Measurements from ENCODE around the gene CALHM3. TPM values are rescaled to one million over a fixed set of nuclear protein-coding genes. Genes with fewer than 3 reads are reported as not detected.
"Not testable (repeated sequence)": the region's sequence is repeated elsewhere in the genome, so short reads cannot be mapped to it uniquely, and the experiment has no call there.

CALHM3 gene
- total and polyA plus RNA-seq, 7 experiments from 2014 or later: not detected

DNA sequence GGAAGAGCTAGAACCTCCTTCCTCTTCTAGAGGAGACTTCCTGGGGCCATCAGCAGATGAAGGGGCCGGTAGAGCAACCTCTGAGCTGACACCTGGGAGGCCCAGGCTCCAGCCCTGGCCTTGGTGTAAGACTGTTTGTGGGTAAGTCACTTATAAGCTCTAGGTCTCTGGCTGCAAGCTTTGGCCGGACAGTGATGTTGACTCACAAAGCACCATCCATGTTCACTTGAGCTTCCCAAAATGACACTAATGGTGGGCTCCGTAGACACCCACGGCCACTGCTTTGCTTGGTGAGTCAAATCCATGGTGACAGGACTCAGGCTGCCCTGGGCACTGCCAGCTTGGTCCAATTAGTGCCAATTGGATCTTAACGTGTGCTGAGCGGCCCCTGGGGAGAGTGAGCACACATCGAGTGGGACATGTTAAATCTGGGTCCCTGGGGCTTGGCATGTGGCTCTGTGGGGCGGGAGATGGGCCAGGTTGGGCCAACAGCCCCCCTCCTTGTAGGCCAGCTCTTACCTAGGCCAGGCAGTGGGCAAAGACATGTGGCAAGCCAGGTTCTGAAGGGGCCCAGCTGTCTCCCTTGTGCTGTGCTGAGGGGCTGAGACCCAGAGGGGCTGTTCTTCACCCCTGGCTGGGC, 31.1 kb upstream of the CALHM3 start:
- H3K9me3 ChIP-seq (ENCODE audit: control insufficient read depth in 2 of 3, low read length in 3 of 3): no peaks in the 10 kb centered on the region
- H3K4me1 ChIP-seq (ENCODE audit: control insufficient read depth in 2 of 2, insufficient read depth in 2 of 2, low read length in 2 of 2): no peaks in the 10 kb centered on the region
- no peak overlapping the region for H3K27ac Mint-ChIP-seq
- POLR2A ChIA-PET: no interaction called here
- H3K36me3 ChIP-seq (ENCODE audit: control insufficient read depth in 2 of 3, insufficient read depth in 3 of 3, low read length in 3 of 3): no peaks in the 10 kb centered on the region
- no peak overlapping the region for H3K27ac ChIP-seq (ENCODE audit: low read depth, low read length)
- H3K4me3 Mint-ChIP-seq: no peak overlapping the region
- H3K36me3 Mint-ChIP-seq: no peaks in the 10 kb centered on the region
- peaks cover 0 to 41% (median 4%) of the 10 kb centered on the region in 5 donors for H3K27me3 Mint-ChIP-seq
- no peaks in the 10 kb centered on the region for H3K27me3 ChIP-seq (ENCODE audit: control insufficient read depth in 2 of 2, insufficient read depth in 2 of 2, low read length in 2 of 2)
- no peak for ATAC-seq
- DNase-seq: no peak
- H3K4me3 ChIP-seq (ENCODE audit: low read length): no peak overlapping the region
- intact Hi-C loops (cut with micrococcal nuclease): no loop called here
- H3K4me1 Mint-ChIP-seq: peaks cover 0 to 6% (median 0%) of the 10 kb centered on the region in 7 donors
- CTCF ChIA-PET: no interaction called here
- no peaks in the 10 kb centered on the region for H3K9me3 Mint-ChIP-seq

DNA sequence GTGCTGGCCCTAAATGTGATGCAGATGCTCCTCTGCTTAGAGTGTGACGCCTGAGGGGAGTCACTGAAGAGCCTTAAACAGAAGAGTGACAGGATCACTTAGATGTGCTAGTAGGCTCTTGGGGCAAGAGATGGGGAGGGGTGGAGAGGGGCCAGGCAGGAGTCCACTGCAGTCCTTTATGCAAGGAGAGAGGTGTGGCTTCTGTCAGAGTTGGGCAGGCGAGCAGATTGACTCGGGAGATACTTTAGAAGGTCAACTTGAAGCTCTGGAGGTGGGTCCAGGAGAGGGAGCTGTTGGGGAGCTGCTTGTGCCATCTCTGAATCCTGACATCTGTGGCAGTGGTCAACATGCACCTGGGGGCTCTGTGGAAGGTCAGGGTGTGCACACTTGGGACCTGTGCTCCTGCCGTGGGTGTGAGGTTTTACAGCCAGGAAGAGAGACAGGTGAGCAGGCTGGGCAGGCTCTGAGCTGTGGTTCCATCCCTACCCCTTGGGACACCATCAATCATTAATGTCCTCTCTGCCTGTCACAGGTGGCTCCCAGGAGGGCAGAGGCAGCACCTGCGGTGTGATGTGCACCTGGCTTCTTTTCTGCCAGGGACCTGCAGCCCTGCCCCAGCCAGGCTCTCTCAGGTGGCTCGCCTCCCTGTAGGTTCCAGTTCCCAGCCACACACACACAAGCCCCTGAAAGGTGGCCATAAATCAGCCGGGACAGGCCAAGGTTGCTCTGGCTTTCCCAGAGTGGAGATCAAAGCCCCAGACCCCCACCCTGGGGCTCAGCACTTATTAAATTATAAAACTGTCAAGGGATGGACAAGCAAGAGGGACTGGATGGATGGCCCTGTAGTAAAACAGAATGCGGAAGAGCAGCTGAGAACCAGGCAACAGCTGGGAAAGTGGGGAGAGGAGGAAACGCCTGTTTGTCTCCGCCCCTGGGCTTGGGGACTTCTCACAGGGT, 28.5 kb upstream of the CALHM3 start:
- no peaks in the 10 kb centered on the region for H3K36me3 ChIP-seq (ENCODE audit: control insufficient read depth in 2 of 3, insufficient read depth in 3 of 3, low read length in 3 of 3)
- peaks cover 0 to 9% of the 10 kb centered on the region in 2 donors for H3K4me1 ChIP-seq (ENCODE audit: control insufficient read depth in 2 of 2, insufficient read depth in 2 of 2, low read length in 2 of 2)
- peaks cover 5 to 14% (median 6%) of the 10 kb centered on the region in 7 donors for H3K4me1 Mint-ChIP-seq
- no peak overlapping the region for H3K4me3 ChIP-seq (ENCODE audit: low read length)
- ATAC-seq (no peak), DNase-seq (no peak)
- no peaks in the 10 kb centered on the region for H3K36me3 Mint-ChIP-seq
- intact Hi-C loops (cut with micrococcal nuclease): loop anchor here in 1 of 2 donors (5.0 kb wide), 1 partner anchor 35 kb away; no protein-coding TSS in a partner anchor
- POLR2A ChIA-PET: no interaction called here
- H3K9me3 Mint-ChIP-seq: no peaks in the 10 kb centered on the region
- no peak overlapping the region for H3K4me3 Mint-ChIP-seq
- H3K27me3 Mint-ChIP-seq: peaks cover 0 to 54% (median 11%) of the 10 kb centered on the region in 5 donors
- H3K9me3 ChIP-seq (ENCODE audit: control insufficient read depth in 2 of 3, low read length in 3 of 3): no peaks in the 10 kb centered on the region
- H3K27ac Mint-ChIP-seq: no peak overlapping the region
- CTCF ChIA-PET: no interaction called here
- no peaks in the 10 kb centered on the region for H3K27me3 ChIP-seq (ENCODE audit: control insufficient read depth in 2 of 2, insufficient read depth in 2 of 2, low read length in 2 of 2)
- no peak overlapping the region for H3K27ac ChIP-seq (ENCODE audit: low read depth, low read length)

DNA sequence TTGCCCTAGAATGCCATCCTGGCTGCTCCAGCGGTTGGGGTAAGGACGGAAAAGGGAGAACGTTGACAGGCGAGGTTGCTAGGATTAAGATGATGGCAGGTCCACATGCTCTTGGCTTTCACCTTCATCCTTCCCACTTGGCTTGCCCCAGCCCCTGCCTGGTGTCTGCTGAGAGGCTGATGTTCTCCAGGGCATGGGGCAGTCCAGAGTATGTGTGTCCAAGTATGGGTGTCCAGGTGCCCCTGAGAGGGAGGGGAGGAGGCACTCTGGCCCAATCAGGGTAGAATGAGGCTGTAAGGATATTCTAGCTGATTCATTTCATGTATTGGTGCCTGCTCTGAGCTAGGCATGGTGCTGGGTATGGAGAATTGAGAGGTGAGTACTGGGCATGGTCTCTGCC, 27.0 kb upstream of the CALHM3 start:
- H3K27ac Mint-ChIP-seq: no peak overlapping the region
- H3K27ac ChIP-seq (ENCODE audit: low read depth, low read length): no peak overlapping the region
- no peaks in the 10 kb centered on the region for H3K36me3 Mint-ChIP-seq
- H3K27me3 Mint-ChIP-seq: peaks cover 2 to 54% (median 15%) of the 10 kb centered on the region in 5 donors
- ChIA-PET POLR2A (no interaction called here), CTCF (interaction anchor here (0.6 kb wide), 2 partner anchors 845 to 1561 kb away, joined by 3 to 4 read pairs; no protein-coding TSS in a partner anchor)
- H3K9me3 ChIP-seq (ENCODE audit: control insufficient read depth in 2 of 3, low read length in 3 of 3): no peaks in the 10 kb centered on the region
- DNase-seq (no peak), ATAC-seq (no peak)
- no peaks in the 10 kb centered on the region for H3K27me3 ChIP-seq (ENCODE audit: control insufficient read depth in 2 of 2, insufficient read depth in 2 of 2, low read length in 2 of 2)
- H3K4me1 ChIP-seq (ENCODE audit: control insufficient read depth in 2 of 2, insufficient read depth in 2 of 2, low read length in 2 of 2): peaks cover 0 to 9% of the 10 kb centered on the region in 2 donors
- H3K4me3 ChIP-seq (ENCODE audit: low read length): no peak overlapping the region
- H3K36me3 ChIP-seq (ENCODE audit: control insufficient read depth in 2 of 3, insufficient read depth in 3 of 3, low read length in 3 of 3): no peaks in the 10 kb centered on the region
- intact Hi-C loops (cut with micrococcal nuclease): loop anchor here in 1 of 2 donors (5.0 kb wide), 1 partner anchor 36 kb away; no protein-coding TSS in a partner anchor
- H3K4me3 Mint-ChIP-seq: no peak overlapping the region
- H3K9me3 Mint-ChIP-seq: no peaks in the 10 kb centered on the region
- H3K4me1 Mint-ChIP-seq: peaks cover 5 to 16% (median 6%) of the 10 kb centered on the region in 7 donors

- Histone ChIP-seq H3K27me3 (ENCODE audit: control insufficient read depth in 2 of 2, insufficient read depth in 2 of 2, low read length in 2 of 2) (no peaks in the 10 kb centered on the region), H3K4me1 (ENCODE audit: control insufficient read depth in 2 of 2, insufficient read depth in 2 of 2, low read length in 2 of 2) (peaks cover 0 to 9% of the 10 kb centered on the region in 2 donors), H3K27ac (ENCODE audit: low read depth, low read length) (no peak overlapping the region), H3K36me3 (ENCODE audit: control insufficient read depth in 2 of 3, insufficient read depth in 3 of 3, low read length in 3 of 3) (no peaks in the 10 kb centered on the region), H3K4me3 (ENCODE audit: low read length) (no peak overlapping the region), H3K9me3 (ENCODE audit: control insufficient read depth in 2 of 3, low read length in 3 of 3) (no peaks in the 10 kb centered on the region)
- Mint-ChIP-seq H3K27me3 (peaks cover 14 to 63% (median 27%) of the 10 kb centered on the region in 5 donors), H3K4me1 (peaks cover 5 to 25% (median 6%) of the 10 kb centered on the region in 7 donors), H3K9me3 (no peaks in the 10 kb centered on the region), H3K36me3 (no peaks in the 10 kb centered on the region), H3K4me3 (peak overlapping the region in 1 of 10 donors; percentile 46), H3K27ac (peak overlapping the region in 3 of 9 donors; percentile 24 to 47 (median 24))
- ATAC-seq (peak; percentile 48), DNase-seq (peak in 1 of 9 donors; percentile 46)
- ChIA-PET POLR2A (no interaction called here), CTCF (interaction anchor here (0.7 kb wide), 1 partner anchor 254 kb away, joined by 3 read pairs; no protein-coding TSS in a partner anchor)
- intact Hi-C loops (cut with micrococcal nuclease): no loop called here
Measured at GRCh38 chr10:103504181-103504783, 25.2 kb upstream of the CALHM3 start.

DNA sequence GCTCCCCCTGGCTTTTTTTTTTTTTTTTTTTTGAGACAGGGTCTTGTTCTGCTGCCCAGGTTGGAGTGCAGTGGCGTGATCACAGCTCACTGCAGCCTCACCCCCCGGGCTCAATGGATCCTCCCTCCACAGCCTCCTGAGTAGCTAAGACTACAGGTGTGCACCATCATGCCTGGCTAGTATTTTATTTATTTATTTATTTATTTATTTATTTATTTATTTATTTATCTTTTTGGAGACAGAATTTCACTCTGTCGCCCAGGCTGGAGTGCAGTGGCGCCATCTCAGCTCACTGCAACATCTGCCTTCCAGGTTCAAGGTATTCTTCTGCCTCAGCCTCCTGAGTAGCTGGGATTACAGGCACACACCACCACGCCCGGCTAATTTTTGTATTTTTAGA, 24.7 kb upstream of the CALHM3 start:
- H3K4me1 ChIP-seq (ENCODE audit: control insufficient read depth in 2 of 2, insufficient read depth in 2 of 2, low read length in 2 of 2); H3K27ac ChIP-seq (ENCODE audit: low read depth, low read length); H3K36me3 Mint-ChIP-seq; H3K9me3 ChIP-seq (ENCODE audit: control insufficient read depth in 2 of 3, low read length in 3 of 3); CTCF ChIA-PET; H3K4me3 ChIP-seq (ENCODE audit: low read length); ATAC-seq; H3K36me3 ChIP-seq (ENCODE audit: control insufficient read depth in 2 of 3, insufficient read depth in 3 of 3, low read length in 3 of 3); intact Hi-C loops (cut with micrococcal nuclease); H3K27me3 ChIP-seq (ENCODE audit: control insufficient read depth in 2 of 2, insufficient read depth in 2 of 2, low read length in 2 of 2); POLR2A ChIA-PET; H3K9me3 Mint-ChIP-seq; DNase-seq; H3K4me3 Mint-ChIP-seq: not testable (repeated sequence)
- Mint-ChIP-seq H3K4me1 (peaks cover 5 to 25% (median 6%) of the 10 kb centered on the region in 7 donors), H3K27ac (peak overlapping the region in 1 of 9 donors; percentile 47), H3K27me3 (peaks cover 14 to 67% (median 27%) of the 10 kb centered on the region in 5 donors)

DNA sequence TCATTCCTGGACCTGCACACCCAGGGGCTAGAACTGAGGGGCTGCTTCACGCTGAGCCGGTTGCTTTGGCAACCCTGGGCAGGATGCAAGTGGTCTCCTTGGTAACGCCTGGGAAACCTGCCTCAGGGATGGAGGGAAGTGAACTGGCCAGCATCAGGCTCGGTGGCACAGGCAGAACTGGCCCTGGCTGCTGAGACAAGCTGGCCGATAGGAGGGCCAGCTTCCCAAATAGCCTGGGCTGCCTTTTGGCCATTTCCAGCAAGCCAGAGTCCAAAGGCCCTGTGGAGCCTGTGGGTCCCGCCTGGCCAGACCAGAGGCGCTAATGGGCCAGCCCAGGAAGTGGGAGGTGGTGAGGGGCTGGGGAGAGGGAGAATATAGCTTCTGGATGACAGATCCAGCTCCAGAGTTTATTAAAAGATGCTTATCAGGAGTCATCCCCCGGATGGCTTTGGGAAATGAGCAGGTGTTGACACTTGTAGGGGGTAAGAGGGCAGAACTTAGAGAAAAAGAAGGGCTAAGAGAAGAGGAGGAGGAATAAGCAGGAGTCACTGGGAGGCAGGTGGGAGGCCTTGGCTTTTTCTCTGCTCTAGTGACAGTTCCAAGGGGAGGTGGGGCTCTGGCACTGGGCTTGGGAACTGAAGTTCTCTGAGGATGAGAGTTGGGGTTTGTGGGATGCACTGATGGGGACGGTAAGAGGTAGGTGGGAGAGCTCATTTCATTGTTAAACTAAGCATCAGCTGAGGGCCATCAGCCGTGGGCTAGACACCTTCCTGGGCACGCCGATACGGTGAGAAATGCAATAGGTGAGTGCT, 24.0 kb upstream of the CALHM3 start:
- intact Hi-C loops (cut with micrococcal nuclease): no loop called here
- H3K36me3 Mint-ChIP-seq: no peaks in the 10 kb centered on the region
- peaks cover 0 to 9% of the 10 kb centered on the region in 2 donors for H3K4me1 ChIP-seq (ENCODE audit: control insufficient read depth in 2 of 2, insufficient read depth in 2 of 2, low read length in 2 of 2)
- ATAC-seq (no peak), DNase-seq (no peak)
- H3K36me3 ChIP-seq (ENCODE audit: control insufficient read depth in 2 of 3, insufficient read depth in 3 of 3, low read length in 3 of 3): no peaks in the 10 kb centered on the region
- H3K27ac ChIP-seq (ENCODE audit: low read depth, low read length): no peak overlapping the region
- H3K4me3 Mint-ChIP-seq: no peak overlapping the region
- H3K9me3 Mint-ChIP-seq: no peaks in the 10 kb centered on the region
- no peaks in the 10 kb centered on the region for H3K9me3 ChIP-seq (ENCODE audit: control insufficient read depth in 2 of 3, low read length in 3 of 3)
- no peak overlapping the region for H3K4me3 ChIP-seq (ENCODE audit: low read length)
- ChIA-PET POLR2A (no interaction called here), CTCF (no interaction called here)
- H3K27ac Mint-ChIP-seq: no peak overlapping the region
- H3K27me3 Mint-ChIP-seq: peaks cover 14 to 65% (median 27%) of the 10 kb centered on the region in 5 donors
- peaks cover 5 to 25% (median 6%) of the 10 kb centered on the region in 7 donors for H3K4me1 Mint-ChIP-seq
- H3K27me3 ChIP-seq (ENCODE audit: control insufficient read depth in 2 of 2, insufficient read depth in 2 of 2, low read length in 2 of 2): no peaks in the 10 kb centered on the region

Data from naive thymus-derived CD4-positive, alpha-beta T cell (primary cell).